WERI-Rb-1 (cell line): Measurements from ENCODE around the gene ZNF202.

Source experiments
- DNase-seq: peaks from one replicate; pipeline ENCODE4 v3.0.0-alpha.2; 2020
- H3K27ac ChIP-seq: fragments of 250-450 bp; sonication (Bioruptor Pico); 2 replicates; pipeline ENCODE4 v1.5.1; 2020; ENCODE audit warnings: mild to moderate bottlenecking, moderate library complexity
- H3K27me3 ChIP-seq: fragments of 250-450 bp; sonication (Bioruptor Pico); 2 replicates; pipeline ENCODE4 v1.5.1; 2021; ENCODE audit warnings: mild to moderate bottlenecking, low read depth, moderate library complexity; ENCODE audit not compliant: insufficient read depth, severe bottlenecking
- H3K36me3 ChIP-seq: fragments of 250-450 bp; sonication (Bioruptor Pico); 2 replicates; pipeline ENCODE4 v1.5.1; 2020; ENCODE audit warnings: mild to moderate bottlenecking, moderate library complexity
- H3K4me3 ChIP-seq: 2 replicates; pipeline ENCODE4 v1.5.1; 2011; ENCODE audit warnings: low read depth, mild to moderate bottlenecking, control low read depth, low read length
- H3K9me3 ChIP-seq: fragments of 250-450 bp; sonication (Bioruptor Pico); 2 replicates; pipeline ENCODE4 v1.5.1; 2021; ENCODE audit warnings: mild to moderate bottlenecking, moderate library complexity; ENCODE audit not compliant: severe bottlenecking
- CTCF ChIP-seq: IDR thresholded peaks from 2 replicates; pipeline ENCODE4 v1.5.1; 2011; ENCODE audit warnings: low read depth, mild to moderate bottlenecking, control low read depth, inconsistent platforms, low read length

ZNF202 gene

GRCh38 chr11:123773959-123774358 is 32.5 kb upstream of the ZNF202 start:
- no peak for TF ChIP-seq CTCF
- no peak for DNase-seq
- Histone ChIP-seq H3K4me3 (no peak overlapping the region), H3K27me3 (no peaks in the 10 kb centered on the region), H3K9me3 (no peaks in the 10 kb centered on the region), H3K36me3 (no peaks in the 10 kb centered on the region), H3K27ac (no peak overlapping the region)

GRCh38 chr11:123773026-123773425 is 31.6 kb upstream of the ZNF202 start:
- Histone ChIP-seq H3K36me3 (no peaks in the 10 kb centered on the region), H3K9me3 (no peaks in the 10 kb centered on the region), H3K27ac (no peak overlapping the region), H3K27me3 (no peaks in the 10 kb centered on the region), H3K4me3 (no peak overlapping the region)
- no peak for DNase-seq
- TF ChIP-seq CTCF, result no peak

GRCh38 chr11:123771664-123772063 is 30.2 kb upstream of the ZNF202 start:
- H3K27me3 ChIP-seq, result no peaks in the 10 kb centered on the region
- no peak overlapping the region for H3K27ac ChIP-seq
- TF ChIP-seq CTCF, result no peak
- DNase-seq, result no peak
- H3K4me3 ChIP-seq, result no peak overlapping the region
- no peaks in the 10 kb centered on the region for H3K9me3 ChIP-seq
- no peaks in the 10 kb centered on the region for H3K36me3 ChIP-seq

GRCh38 chr11:123770712-123771111 is 29.3 kb upstream of the ZNF202 start:
- H3K36me3 ChIP-seq, result no peaks in the 10 kb centered on the region
- no peaks in the 10 kb centered on the region for H3K9me3 ChIP-seq
- DNase-seq, result no peak
- no peaks in the 10 kb centered on the region for H3K27me3 ChIP-seq
- no peak overlapping the region for H3K27ac ChIP-seq
- no peak for TF ChIP-seq CTCF
- no peak overlapping the region for H3K4me3 ChIP-seq

GRCh38 chr11:123765601-123766000 is 24.1 kb upstream of the ZNF202 start:
- Histone ChIP-seq H3K36me3 (no peaks in the 10 kb centered on the region), H3K27me3 (no peaks in the 10 kb centered on the region), H3K9me3 (no peaks in the 10 kb centered on the region), H3K4me3 (no peak overlapping the region), H3K27ac (no peak overlapping the region)
- no peak for DNase-seq
- TF ChIP-seq CTCF, result no peak

GRCh38 chr11:123762422-123762821 is 21.0 kb upstream of the ZNF202 start:
- Histone ChIP-seq H3K27me3 (no peaks in the 10 kb centered on the region), H3K4me3 (no peak overlapping the region), H3K9me3 (no peaks in the 10 kb centered on the region), H3K36me3 (no peaks in the 10 kb centered on the region), H3K27ac (no peak overlapping the region)
- no peak for TF ChIP-seq CTCF
- no peak for DNase-seq
